Stomach (tissue), 9 donors: ENCODE results near the gene INSM2. TPM values are rescaled to one million over a fixed set of nuclear protein-coding genes. Genes with fewer than 3 reads are reported as not detected.

ENCODE experiments used
- DNase-seq, 2 donors: peaks; one replicate each; pipeline versions ENCODE4 v3.0.0 to v3.0.0-alpha.2; 2013 to 2019
- H3K27ac ChIP-seq, 5 donors: fragments of 200-600 bp in 4 of 5; sonication (generic) in 4 of 5; one replicate each; pipeline ENCODE4 v1.5.1; 2013 to 2019; ENCODE audit warnings: mild to moderate bottlenecking in 1 of 5, moderate library complexity in 1 of 5
- H3K27me3 ChIP-seq, 3 donors: fragments of 200-600 bp; sonication (generic); one replicate each; pipeline ENCODE4 v1.5.1; 2017 to 2019; ENCODE audit warnings: mixed run types in 1 of 3
- H3K36me3 ChIP-seq, 4 donors: fragments of 200-600 bp; sonication (generic); 1 replicate in 3 of 4; 2 replicates in 1 of 4; pipeline ENCODE4 v1.5.1; 2016 to 2019
- H3K4me1 ChIP-seq, 4 donors: fragments of 200-600 bp; sonication (generic); one replicate each; pipeline ENCODE4 v1.5.1; 2016 to 2019
- H3K4me3 ChIP-seq, 4 donors: fragments of 200-600 bp; sonication (generic) in 3 of 4; one replicate each; pipeline ENCODE4 v1.5.1; 2016 to 2019; ENCODE audit warnings: mild to moderate bottlenecking in 1 of 4
- H3K9me3 ChIP-seq, 4 donors: fragments of 200-600 bp; sonication (generic); one replicate each; pipeline ENCODE4 v1.5.1; 2016 to 2019
- CTCF ChIP-seq, 7 experiments: fragments of 450-650 bp in 4 of 7; fragments of 200-600 bp in 3 of 7; sonication (generic) in 3 of 7; IDR thresholded peaks; one replicate each; pipeline ENCODE4 v1.5.1; 2016 to 2019; ENCODE audit warnings: antibody characterized with exemption in 7 of 7, control low read depth in 2 of 7, mild to moderate bottlenecking in 1 of 7
- EP300 ChIP-seq: sonication (generic); formaldehyde crosslinking; IDR thresholded peaks from one replicate; pipeline ENCODE4 v1.6.1; 2017; ENCODE audit warnings: antibody characterized with exemption
- POLR2A ChIP-seq, 4 donors: fragments of 450-650 bp; IDR thresholded peaks; one replicate each; pipeline ENCODE4 v1.6.1; 2016; ENCODE audit warnings: antibody characterized with exemption in 4 of 4, control low read depth in 2 of 4, mild to moderate bottlenecking in 1 of 4, moderate library complexity in 1 of 4
- POLR2AphosphoS5 ChIP-seq, 3 donors: sonication (generic); formaldehyde crosslinking; IDR thresholded peaks; one replicate each; pipeline ENCODE4 v1.6.1; 2016; ENCODE audit warnings: antibody characterized with exemption in 3 of 3
- WGBS, 5 donors: extraction: QIAGEN DNeasy Blood & Tissue Kit in 3 of 5; methylation state at CpG; one replicate each; pipeline versions ENCODE4 v1.1.5 to v1.1.7; 2013 to 2018; 5-methylcytosine and 5-hydroxymethylcytosine counted together
- intact Hi-C: fragments of 100-400 bp; cut with DNase I; formaldehyde crosslinking; loops from one replicate; pipeline ENCODE4 v1.15.1; 2023; ENCODE audit warnings: low total_unique reads
- polyA plus RNA-seq, 3 donors: library from polyadenylated mRNA; stranded (reverse); fragments of 200-250 nt; gene quantifications; one replicate each; pipeline ENCODE4 v1.2.3, GENCODE V29; 2013
- total RNA-seq, 5 donors: library from RNA; depleted of rRNA; stranded (reverse); fragments of >200 nt; gene quantifications; one replicate each; pipeline versions ENCODE4 v1.1.0 to v1.2.3, GENCODE V29; 2014 to 2016
- donor health status: healthy with polysubstance abuse.
- donor health status: Bipolar disorder and iron deficiency.
- donor health status: healthy.

Gene INSM2
- total and polyA plus RNA-seq, 8 donors, result not detected

- DNase-seq, result no peak
- TF ChIP-seq CTCF (IDR thresholded peaks at IDR 0.05) (no peak), POLR2A (IDR thresholded peaks at IDR 0.05) (no peak), POLR2AphosphoS5 (IDR thresholded peaks at IDR 0.05) (no peak), EP300 (no peak)
- Histone ChIP-seq H3K36me3 (peaks cover 0 to 17% (median 13%) of the 10 kb centered on the region in 4 donors), H3K4me3 (no peak overlapping the region), H3K9me3 (no peaks in the 10 kb centered on the region), H3K4me1 (no peaks in the 10 kb centered on the region), H3K27ac (no peak overlapping the region), H3K27me3 (no peaks in the 10 kb centered on the region)
- 94 to 100% (median 96%) methylated on average over 1 of the region's 1 CpG for WGBS, 5 donors
- intact Hi-C loops, result no loop called here
Observed at GRCh38 chr14:35576856-35577255, 42.9 kb downstream of the INSM2 start.

GRCh38 chr14:35578135-35578534 is 44.2 kb downstream of the INSM2 start:
- Histone ChIP-seq H3K27ac (no peak overlapping the region), H3K36me3 (peaks cover 0 to 13% (median 4%) of the 10 kb centered on the region in 4 donors), H3K9me3 (no peaks in the 10 kb centered on the region), H3K4me1 (no peaks in the 10 kb centered on the region), H3K4me3 (no peak overlapping the region), H3K27me3 (no peaks in the 10 kb centered on the region)
- WGBS, 5 donors, result 89 to 96% (median 94%) methylated on average over 2 of the region's 2 CpGs
- TF ChIP-seq POLR2AphosphoS5 (IDR thresholded peaks at IDR 0.05) (no peak), POLR2A (IDR thresholded peaks at IDR 0.05) (no peak), EP300 (no peak), CTCF (IDR thresholded peaks at IDR 0.05) (no peak)
- no peak for DNase-seq
- intact Hi-C loops, result no loop called here

GRCh38 chr14:35578639-35579038 is 44.7 kb downstream of the INSM2 start:
- Histone ChIP-seq H3K9me3 (no peaks in the 10 kb centered on the region), H3K27me3 (no peaks in the 10 kb centered on the region), H3K27ac (no peak overlapping the region), H3K36me3 (peaks cover 0 to 13% (median 4%) of the 10 kb centered on the region in 4 donors), H3K4me3 (no peak overlapping the region), H3K4me1 (no peaks in the 10 kb centered on the region)
- TF ChIP-seq EP300 (no peak), POLR2A (IDR thresholded peaks at IDR 0.05) (no peak), POLR2AphosphoS5 (IDR thresholded peaks at IDR 0.05) (no peak), CTCF (IDR thresholded peaks at IDR 0.05) (no peak)
- DNase-seq, result no peak
- intact Hi-C loops, result no loop called here

Other genes starting within 250 kb of the INSM2 start
- gene PSMA6, start 241.8 kb upstream of the INSM2 start, total RNA-seq, result 100 to 1,000 TPM in 2 of 5 donors, 10 to 100 TPM in 3; 10.7 to 178 (median 62.7) TPM
- 100 to 1,000 TPM; 167 to 202 (median 167) TPM for gene PSMA6, start 241.8 kb upstream of the INSM2 start, polyA plus RNA-seq
- gene NFKBIA, start 129.4 kb upstream of the INSM2 start, total RNA-seq, result 100 to 1,000 TPM; 166 to 605 (median 226) TPM
- gene NFKBIA, start 129.4 kb upstream of the INSM2 start, polyA plus RNA-seq, result 100 to 1,000 TPM; 107 to 136 (median 131) TPM